Measurements from ENCODE around the gene BCL11A. TPM values are rescaled to one million over a fixed set of nuclear protein-coding genes. Genes with fewer than 3 reads are reported as not detected.
A peak's percentile ranks its signal among the peaks of the same experiment; 100 is the strongest.

Gene BCL11A
- total and polyA plus RNA-seq, 9 donors = 0.81 to 5.7 (median 3.2) TPM; not detected in 1

- no peak for TF ChIP-seq CTCF (IDR thresholded peaks at IDR 0.05)
- TF ChIP-seq POLR2A (IDR thresholded peaks at IDR 0.05) = no peak
- TF ChIP-seq EP300 (IDR thresholded peaks at IDR 0.05) = no peak
- Histone ChIP-seq H3K27me3 (no peaks in the 10 kb centered on the region), H3K4me3 (no peak overlapping the region), H3K9me3 (no peaks in the 10 kb centered on the region), H3K27ac (no peak overlapping the region), H3K36me3 (no peaks in the 10 kb centered on the region), H3K4me1 (ENCODE audit: insufficient read depth) (no peaks in the 10 kb centered on the region)
- WGBS, 3 donors = 2 to 4% (median 3%) methylated on average over 6 of the region's 6 CpGs
- DNase-seq = peak in 3 of 5 donors; percentile 41 to 66 (median 49)
- intact Hi-C loops (cut with DNase I) = no loop called here
These were observed 90.2 kb downstream of the BCL11A start for GRCh38 chr2:60463249-60463648.

GRCh38 chr2:60461421-60462108 lies 91.9 kb downstream of the BCL11A start:
- 97 to 98% (median 97%) methylated on average over 47 of the region's 47 CpGs for WGBS, 3 donors
- intact Hi-C loops (cut with DNase I) = no loop called here
- no peaks in the 10 kb centered on the region for H3K4me1 ChIP-seq (ENCODE audit: insufficient read depth)
- no peak overlapping the region for H3K4me3 ChIP-seq
- TF ChIP-seq CTCF (IDR thresholded peaks at IDR 0.05) = no peak
- TF ChIP-seq EP300 (IDR thresholded peaks at IDR 0.05) = no peak
- no peak for TF ChIP-seq POLR2A (IDR thresholded peaks at IDR 0.05)
- no peaks in the 10 kb centered on the region for H3K9me3 ChIP-seq
- no peak for DNase-seq
- no peak overlapping the region for H3K27ac ChIP-seq
- H3K27me3 ChIP-seq = no peaks in the 10 kb centered on the region
- no peaks in the 10 kb centered on the region for H3K36me3 ChIP-seq

GRCh38 chr2:60460577-60461420 lies 92.7 kb downstream of the BCL11A start:
- TF ChIP-seq POLR2A (IDR thresholded peaks at IDR 0.05) (no peak), EP300 (IDR thresholded peaks at IDR 0.05) (no peak), CTCF (IDR thresholded peaks at IDR 0.05) (no peak)
- H3K4me1 ChIP-seq (ENCODE audit: insufficient read depth) = no peaks in the 10 kb centered on the region
- WGBS, 3 donors = 96 to 97% (median 97%) methylated on average over 75 to 76 of the region's 76 CpGs
- no peak overlapping the region for H3K4me3 ChIP-seq
- H3K27me3 ChIP-seq = no peaks in the 10 kb centered on the region
- intact Hi-C loops (cut with DNase I) = no loop called here
- DNase-seq = no peak
- H3K27ac ChIP-seq = no peak overlapping the region
- H3K36me3 ChIP-seq = no peaks in the 10 kb centered on the region
- H3K9me3 ChIP-seq = no peaks in the 10 kb centered on the region

GRCh38 chr2:60459851-60460250 lies 93.6 kb downstream of the BCL11A start:
- H3K4me1 ChIP-seq (ENCODE audit: insufficient read depth) = no peaks in the 10 kb centered on the region
- no peak for DNase-seq
- TF ChIP-seq EP300 (IDR thresholded peaks at IDR 0.05) (no peak), CTCF (IDR thresholded peaks at IDR 0.05) (no peak), POLR2A (IDR thresholded peaks at IDR 0.05) (no peak)
- no peak overlapping the region for H3K27ac ChIP-seq
- no peaks in the 10 kb centered on the region for H3K36me3 ChIP-seq
- H3K4me3 ChIP-seq = no peak overlapping the region
- intact Hi-C loops (cut with DNase I) = no loop called here
- H3K27me3 ChIP-seq = no peaks in the 10 kb centered on the region
- 64 to 70% (median 68%) methylated on average over 5 of the region's 5 CpGs for WGBS, 3 donors
- H3K9me3 ChIP-seq = no peaks in the 10 kb centered on the region
